Astrocyte (in vitro differentiated cells and primary cell): ENCODE measurements around the gene DNAJC22. TPM values are rescaled to one million over a fixed set of nuclear protein-coding genes. Genes with fewer than 3 reads are reported as not detected.

Experiments used
- DNase-seq: peaks from one replicate; pipeline ENCODE4 v3.0.0-alpha.2; 2010; ENCODE audit warnings: low read depth
- FAIRE-seq: peaks from 2 replicates; lab custom pipeline; 2011; peaks lifted over from hg19 to GRCh38; lab: Jason Lieb, UNC
- H2AFZ ChIP-seq: 2 replicates; pipeline ENCODE4 v1.6.0; 2012; ENCODE audit warnings: low read depth, low read length, inconsistent platforms
- H3K27ac ChIP-seq: 2 replicates; pipeline ENCODE4 v1.5.1; 2011; ENCODE audit warnings: low read depth, low read length, inconsistent platforms
- H3K27me3 ChIP-seq: 2 replicates; pipeline ENCODE4 v1.6.0; 2011; ENCODE audit warnings: low read length, inconsistent platforms; ENCODE audit not compliant: insufficient read depth
- H3K36me3 ChIP-seq: 2 replicates; pipeline ENCODE4 v1.5.1; 2011; ENCODE audit warnings: low read length, inconsistent platforms; ENCODE audit not compliant: insufficient read depth
- H3K4me1 ChIP-seq: 2 replicates; pipeline ENCODE4 v1.5.1; 2011; ENCODE audit warnings: low read length, inconsistent platforms; ENCODE audit not compliant: insufficient read depth
- H3K4me2 ChIP-seq: 2 replicates; pipeline ENCODE4 v1.6.0; 2012; ENCODE audit warnings: low read length, inconsistent platforms
- H3K4me3 ChIP-seq: 2 replicates; pipeline ENCODE4 v1.5.1; 2011; ENCODE audit warnings: low read depth, mild to moderate bottlenecking, low read length, inconsistent platforms; ENCODE audit not compliant: insufficient read depth
- H3K79me2 ChIP-seq: 2 replicates; pipeline ENCODE4 v1.6.0; 2012; ENCODE audit warnings: mild to moderate bottlenecking, low read length, inconsistent platforms; ENCODE audit not compliant: insufficient read depth
- H3K9ac ChIP-seq: 2 replicates; pipeline ENCODE4 v1.6.0; 2012; ENCODE audit warnings: mild to moderate bottlenecking, low read length, inconsistent platforms
- H3K9me3 ChIP-seq: 2 replicates; pipeline ENCODE4 v1.5.1; 2012; ENCODE audit warnings: low read depth, mild to moderate bottlenecking, low read length, inconsistent platforms; ENCODE audit not compliant: insufficient read depth
- H4K20me1 ChIP-seq: 2 replicates; pipeline ENCODE4 v1.6.0; 2012; ENCODE audit warnings: low read length, inconsistent platforms; ENCODE audit not compliant: insufficient read depth
- H3K27ac Mint-ChIP-seq: one replicate; pipeline ENCODE4 v1.8.0; 2021; ENCODE audit warnings: mild to moderate bottlenecking, mixed read lengths; ENCODE audit not compliant: unreplicated experiment
- H3K27me3 Mint-ChIP-seq: one replicate; pipeline ENCODE4 v1.8.0; 2021; ENCODE audit warnings: low read depth, mixed read lengths; ENCODE audit not compliant: unreplicated experiment
- H3K36me3 Mint-ChIP-seq: one replicate; pipeline ENCODE4 v1.8.0; 2021; ENCODE audit warnings: low read depth, mixed read lengths; ENCODE audit not compliant: unreplicated experiment
- H3K4me1 Mint-ChIP-seq: one replicate; pipeline ENCODE4 v1.8.0; 2021; ENCODE audit warnings: low read depth, mixed read lengths; ENCODE audit not compliant: unreplicated experiment
- H3K4me3 Mint-ChIP-seq: one replicate; pipeline ENCODE4 v1.8.0; 2021; ENCODE audit warnings: mild to moderate bottlenecking, moderate library complexity, mixed read lengths; ENCODE audit not compliant: unreplicated experiment
- H3K9me3 Mint-ChIP-seq: one replicate; pipeline ENCODE4 v1.8.0; 2021; ENCODE audit warnings: mild to moderate bottlenecking, mixed read lengths; ENCODE audit not compliant: unreplicated experiment
- CTCF ChIP-seq: IDR thresholded peaks from 2 replicates; pipeline ENCODE4 v1.5.1; 2011; ENCODE audit warnings: low read depth, mild to moderate bottlenecking, inconsistent platforms, low read length, moderate library complexity; ENCODE audit not compliant: insufficient read depth
- EZH2 ChIP-seq: IDR thresholded peaks from 2 replicates; pipeline ENCODE4 v1.6.1; 2012; ENCODE audit warnings: mild to moderate bottlenecking, low read length, inconsistent platforms; ENCODE audit not compliant: insufficient read depth
- total RNA-seq: library from RNA; stranded (reverse); gene quantifications from 2 replicates; pipeline ENCODE4 v1.2.1, GENCODE V29; 2021

The DNAJC22 gene
- total RNA-seq, 1 donor from 2014 or later: 0.52 TPM

- FAIRE-seq: no peak
- Mint-ChIP-seq H3K4me3 (no peak overlapping the region), H3K27ac (no peak overlapping the region)
Measured at GRCh38 chr12:49330032-49330619, 16.6 kb upstream of the DNAJC22 start.

GRCh38 chr12:49330631-49331379 is 15.9 kb upstream of the DNAJC22 start:
- peaks cover 29% of the 10 kb centered on the region for H3K27me3 ChIP-seq
- H3K9me3 ChIP-seq: peaks cover 1% of the 10 kb centered on the region
- no peaks in the 10 kb centered on the region for H3K4me1 Mint-ChIP-seq
- no peaks in the 10 kb centered on the region for H3K79me2 ChIP-seq
- peaks cover 5% of the 10 kb centered on the region for H3K36me3 Mint-ChIP-seq
- H3K27me3 Mint-ChIP-seq: peaks cover 51% of the 10 kb centered on the region
- H3K27ac Mint-ChIP-seq: no peak overlapping the region
- peaks cover 3% of the 10 kb centered on the region for H3K4me1 ChIP-seq
- H3K9ac ChIP-seq: no peak overlapping the region
- H3K27ac ChIP-seq: no peak overlapping the region
- peaks cover 8% of the 10 kb centered on the region for H4K20me1 ChIP-seq
- H3K4me3 ChIP-seq: no peak overlapping the region
- H3K4me2 ChIP-seq: no peak overlapping the region
- DNase-seq (no peak), FAIRE-seq (no peak)
- TF ChIP-seq CTCF (no peak), EZH2 (no peak)
- H3K4me3 Mint-ChIP-seq: no peak overlapping the region
- no peak overlapping the region for H2AFZ ChIP-seq
- peaks cover 7% of the 10 kb centered on the region for H3K9me3 Mint-ChIP-seq
- peaks cover 4% of the 10 kb centered on the region for H3K36me3 ChIP-seq

More at GRCh38 chr12:49330032-49330619, 16.6 kb upstream of the DNAJC22 start:
- TF ChIP-seq EZH2 (no peak), CTCF (no peak)
- H3K4me3 ChIP-seq: no peak overlapping the region
- H3K27me3 ChIP-seq: peaks cover 23% of the 10 kb centered on the region
- H3K4me2 ChIP-seq: no peak overlapping the region
- peaks cover 44% of the 10 kb centered on the region for H3K27me3 Mint-ChIP-seq
- H3K4me1 ChIP-seq: peaks cover 3% of the 10 kb centered on the region
- no peaks in the 10 kb centered on the region for H3K79me2 ChIP-seq
- peaks cover 8% of the 10 kb centered on the region for H4K20me1 ChIP-seq
- DNase-seq: no peak
- no peaks in the 10 kb centered on the region for H3K4me1 Mint-ChIP-seq
- no peaks in the 10 kb centered on the region for H3K36me3 Mint-ChIP-seq
- peaks cover 4% of the 10 kb centered on the region for H3K36me3 ChIP-seq
- peaks cover 1% of the 10 kb centered on the region for H3K9me3 Mint-ChIP-seq
- no peak overlapping the region for H2AFZ ChIP-seq
- no peaks in the 10 kb centered on the region for H3K9me3 ChIP-seq
- no peak overlapping the region for H3K9ac ChIP-seq
- no peak overlapping the region for H3K27ac ChIP-seq
